MG63 (cell line): Measurements from ENCODE around the gene CD200. TPM values are rescaled to one million over a fixed set of nuclear protein-coding genes. Genes with fewer than 3 reads are reported as not detected.
"Not testable (repeated sequence)": the region's sequence is repeated elsewhere in the genome, so short reads cannot be mapped to it uniquely, and the experiment has no call there.

Experiments used
- DNase-seq: peaks from one replicate; pipeline ENCODE4 v3.0.0-alpha.2; 2020
- H3K27me3 ChIP-seq: fragments of 250-450 bp; sonication (Bioruptor Pico); 2 replicates; pipeline ENCODE4 v1.5.1; 2020; ENCODE audit warnings: mild to moderate bottlenecking, moderate library complexity
- H3K36me3 ChIP-seq: fragments of 250-450 bp; sonication (Bioruptor Pico); 2 replicates; pipeline ENCODE4 v1.5.1; 2020; ENCODE audit warnings: mild to moderate bottlenecking, moderate library complexity
- H3K4me3 ChIP-seq: fragments of 250-450 bp; sonication (Bioruptor Pico); 2 replicates; pipeline ENCODE4 v1.5.1; 2020; ENCODE audit warnings: mild to moderate bottlenecking, moderate library complexity
- H3K9me3 ChIP-seq: fragments of 250-450 bp; sonication (Bioruptor Pico); 2 replicates; pipeline ENCODE4 v1.5.1; 2020; ENCODE audit warnings: mild to moderate bottlenecking, moderate library complexity
- total RNA-seq: library from RNA; depleted of rRNA; stranded (reverse); fragments of >200 nt; shearing (Covaris generic); gene quantifications from 2 replicates; pipeline ENCODE4 v1.2.3, GENCODE V29; 2014; ENCODE audit warnings: low replicate concordance

The CD200 gene
- total RNA-seq, 1 experiment from 2014 or later: 0.36 TPM

- peaks cover 4% of the 10 kb centered on the region; the same call in 1 of the 2 replicates for H3K9me3 ChIP-seq
- DNase-seq: no peak
- H3K36me3 ChIP-seq: no peaks in the 10 kb centered on the region
- no peak overlapping the region for H3K4me3 ChIP-seq
- H3K27me3 ChIP-seq: no peaks in the 10 kb centered on the region
Measured at GRCh38 chr3:112391648-112392047, 58.7 kb downstream of the CD200 start.

- Histone ChIP-seq H3K4me3 (no peak overlapping the region), H3K27me3 (no peaks in the 10 kb centered on the region), H3K9me3 (peaks cover 4% of the 10 kb centered on the region; the same call in 1 of the 2 replicates), H3K36me3 (no peaks in the 10 kb centered on the region)
- no peak for DNase-seq
Measured at GRCh38 chr3:112392393-112393359, 59.7 kb downstream of the CD200 start.

- DNase-seq: no peak
- Histone ChIP-seq H3K27me3 (no peaks in the 10 kb centered on the region), H3K9me3 (peaks cover 4% of the 10 kb centered on the region; the same call in 1 of the 2 replicates), H3K4me3 (no peak overlapping the region), H3K36me3 (no peaks in the 10 kb centered on the region)
Measured at GRCh38 chr3:112393360-112393728, 60.4 kb downstream of the CD200 start.

- no peaks in the 10 kb centered on the region for H3K36me3 ChIP-seq
- H3K9me3 ChIP-seq: peaks cover 4% of the 10 kb centered on the region; the same call in 1 of the 2 replicates
- no peak overlapping the region for H3K4me3 ChIP-seq
- no peak for DNase-seq
- no peaks in the 10 kb centered on the region for H3K27me3 ChIP-seq
Measured at GRCh38 chr3:112394003-112394640, 61.2 kb downstream of the CD200 start.

- no peak for DNase-seq
- Histone ChIP-seq H3K36me3 (no peaks in the 10 kb centered on the region), H3K4me3 (no peak overlapping the region), H3K27me3 (no peaks in the 10 kb centered on the region), H3K9me3 (peaks cover 4% of the 10 kb centered on the region; the same call in 1 of the 2 replicates)
Measured at GRCh38 chr3:112395181-112395895, 62.4 kb downstream of the CD200 start.

GRCh38 chr3:112395896-112396290 lies 62.9 kb downstream of the CD200 start:
- Histone ChIP-seq H3K27me3 (no peaks in the 10 kb centered on the region), H3K9me3 (peaks cover 4% of the 10 kb centered on the region; the same call in 1 of the 2 replicates), H3K4me3 (no peak overlapping the region), H3K36me3 (no peaks in the 10 kb centered on the region)
- no peak for DNase-seq

GRCh38 chr3:112397556-112397955 lies 64.6 kb downstream of the CD200 start:
- peaks cover 4% of the 10 kb centered on the region; the same call in 1 of the 2 replicates for H3K9me3 ChIP-seq
- DNase-seq: no peak
- H3K27me3 ChIP-seq: no peaks in the 10 kb centered on the region
- H3K4me3 ChIP-seq: no peak overlapping the region
- no peaks in the 10 kb centered on the region for H3K36me3 ChIP-seq

- Histone ChIP-seq H3K36me3 (no peaks in the 10 kb centered on the region), H3K4me3 (no peak overlapping the region), H3K27me3 (no peaks in the 10 kb centered on the region), H3K9me3 (no peaks in the 10 kb centered on the region)
- DNase-seq: no peak
Measured at GRCh38 chr3:112399064-112399463, 66.1 kb downstream of the CD200 start.

GRCh38 chr3:112399554-112399953 lies 66.6 kb downstream of the CD200 start:
- H3K9me3 ChIP-seq, DNase-seq, H3K4me3 ChIP-seq, H3K27me3 ChIP-seq, H3K36me3 ChIP-seq: not testable (repeated sequence)

- DNase-seq, H3K9me3 ChIP-seq, H3K4me3 ChIP-seq, H3K27me3 ChIP-seq, H3K36me3 ChIP-seq: not testable (repeated sequence)
Measured at GRCh38 chr3:112400317-112400716, 67.4 kb downstream of the CD200 start.

GRCh38 chr3:112401617-112402016 lies 68.7 kb downstream of the CD200 start:
- no peak for DNase-seq

GRCh38 chr3:112403103-112403502 lies 70.1 kb downstream of the CD200 start:
- DNase-seq: no peak
- Histone ChIP-seq H3K9me3 (no peaks in the 10 kb centered on the region), H3K36me3 (no peaks in the 10 kb centered on the region), H3K4me3 (no peak overlapping the region), H3K27me3 (no peaks in the 10 kb centered on the region)

More at GRCh38 chr3:112401617-112402016, 68.7 kb downstream of the CD200 start:
- H3K9me3 ChIP-seq: no peaks in the 10 kb centered on the region
- H3K4me3 ChIP-seq: no peak overlapping the region
- no peaks in the 10 kb centered on the region for H3K36me3 ChIP-seq
- no peaks in the 10 kb centered on the region for H3K27me3 ChIP-seq

- not testable (repeated sequence) for DNase-seq, H3K36me3 ChIP-seq, H3K4me3 ChIP-seq, H3K27me3 ChIP-seq, H3K9me3 ChIP-seq
Measured at GRCh38 chr3:112404924-112405549, 72.1 kb downstream of the CD200 start.

- no peaks in the 10 kb centered on the region for H3K27me3 ChIP-seq
- no peaks in the 10 kb centered on the region for H3K36me3 ChIP-seq
- H3K9me3 ChIP-seq: no peaks in the 10 kb centered on the region
- DNase-seq: peak; percentile 23
- no peak overlapping the region for H3K4me3 ChIP-seq
Measured at GRCh38 chr3:112405845-112406244, 72.9 kb downstream of the CD200 start.

- H3K9me3 ChIP-seq: no peaks in the 10 kb centered on the region
- no peak overlapping the region for H3K4me3 ChIP-seq
- H3K36me3 ChIP-seq: no peaks in the 10 kb centered on the region
- no peak for DNase-seq
- H3K27me3 ChIP-seq: no peaks in the 10 kb centered on the region
Measured at GRCh38 chr3:112407214-112407887, 74.4 kb downstream of the CD200 start.
